ENCODE data around the gene TAGLN2.

Gene TAGLN2

GRCh38 chr1:159896546-159896930 is 28.8 kb downstream of the TAGLN2 start:
- DNase-seq (ENCODE audit: low read depth in 1 of 2, low spot score in 1 of 2), result no peak
- TF ChIP-seq CTCF (IDR thresholded peaks at IDR 0.05; ENCODE audit: insufficient read depth, low read length) (no peak), SPI1 (IDR thresholded peaks at IDR 0.05; ENCODE audit: borderline replicate concordance, low read depth) (no peak), REST (IDR thresholded peaks at IDR 0.05; ENCODE audit: insufficient replicate concordance, low read depth) (no peak), GABPA (IDR thresholded peaks at IDR 0.05; ENCODE audit: low read depth) (no peak), POLR2AphosphoS5 (IDR thresholded peaks at IDR 0.05; ENCODE audit: low read depth) (no peak)
- no peak overlapping the region for H3K27ac ChIP-seq (replicated peaks)
- H3K4me3 ChIP-seq (replicated peaks; ENCODE audit: insufficient read depth, low read length), result no peak overlapping the region
- H3K27me3 ChIP-seq (ENCODE audit: insufficient read depth, poor library complexity, severe bottlenecking), result no peaks in the 10 kb centered on the region

GRCh38 chr1:159895836-159896545 is 29.3 kb downstream of the TAGLN2 start:
- no peak for TF ChIP-seq REST (IDR thresholded peaks at IDR 0.05; ENCODE audit: insufficient replicate concordance, low read depth)
- TF ChIP-seq GABPA (IDR thresholded peaks at IDR 0.05; ENCODE audit: low read depth), result no peak
- no peak for TF ChIP-seq SPI1 (IDR thresholded peaks at IDR 0.05; ENCODE audit: borderline replicate concordance, low read depth)
- TF ChIP-seq POLR2AphosphoS5 (IDR thresholded peaks at IDR 0.05; ENCODE audit: low read depth), result no peak
- no peak for TF ChIP-seq CTCF (IDR thresholded peaks at IDR 0.05; ENCODE audit: insufficient read depth, low read length)
- Histone ChIP-seq H3K27ac (replicated peaks) (no peak overlapping the region), H3K4me3 (replicated peaks; ENCODE audit: insufficient read depth, low read length) (no peak overlapping the region), H3K27me3 (ENCODE audit: insufficient read depth, poor library complexity, severe bottlenecking) (no peaks in the 10 kb centered on the region)
- DNase-seq (ENCODE audit: low read depth in 1 of 2, low spot score in 1 of 2), result peak in 1 of 2 experiments; percentile 32

- no peaks in the 10 kb centered on the region for H3K27me3 ChIP-seq (ENCODE audit: insufficient read depth, poor library complexity, severe bottlenecking)
- DNase-seq (ENCODE audit: low read depth in 1 of 2, low spot score in 1 of 2), result no peak
- TF ChIP-seq REST (IDR thresholded peaks at IDR 0.05; ENCODE audit: insufficient replicate concordance, low read depth), result no peak
- TF ChIP-seq GABPA (IDR thresholded peaks at IDR 0.05; ENCODE audit: low read depth), result no peak
- TF ChIP-seq POLR2AphosphoS5 (IDR thresholded peaks at IDR 0.05; ENCODE audit: low read depth), result no peak
- no peak for TF ChIP-seq SPI1 (IDR thresholded peaks at IDR 0.05; ENCODE audit: borderline replicate concordance, low read depth)
- no peak for TF ChIP-seq CTCF (IDR thresholded peaks at IDR 0.05; ENCODE audit: insufficient read depth, low read length)
- no peak overlapping the region for H3K27ac ChIP-seq (replicated peaks)
- H3K4me3 ChIP-seq (replicated peaks; ENCODE audit: insufficient read depth, low read length), result no peak overlapping the region
These were observed 30.0 kb downstream of the TAGLN2 start for GRCh38 chr1:159895286-159895685.
